Kidney (tissue), 14 donors: ENCODE measurements around the gene OR6Q1. TPM values are rescaled to one million over a fixed set of nuclear protein-coding genes. Genes with fewer than 3 reads are reported as not detected.

Source experiments
- DNase-seq, 5 donors: peaks; one replicate each; pipeline ENCODE4 v3.0.0-alpha.2; 2013 to 2020
- FAIRE-seq: peaks from 2 replicates; lab custom pipeline; 2012; peaks lifted over from hg19 to GRCh38; lab: Jason Lieb, UNC
- H3K27ac ChIP-seq, 2 donors: one replicate each; pipeline ENCODE4 v1.7.0; 2013; ENCODE audit warnings: low read depth in 2 of 2, low read length in 2 of 2, inconsistent platforms in 1 of 2
- H3K27me3 ChIP-seq: one replicate; pipeline ENCODE4 v1.7.1; 2013; ENCODE audit warnings: low read length, inconsistent platforms; ENCODE audit not compliant: control insufficient read depth, insufficient read depth
- H3K36me3 ChIP-seq, 3 donors: one replicate each; pipeline versions ENCODE4 v1.7.0 to v1.7.1; 2013; ENCODE audit warnings: low read length in 3 of 3, control low read depth in 1 of 3, inconsistent platforms in 1 of 3; ENCODE audit not compliant: insufficient read depth in 3 of 3, control insufficient read depth in 2 of 3
- H3K4me1 ChIP-seq, 3 donors: one replicate each; pipeline versions ENCODE4 v1.7.0 to v1.7.1; 2013; ENCODE audit warnings: low read length in 3 of 3, inconsistent platforms in 1 of 3, low read depth in 1 of 3; ENCODE audit not compliant: control insufficient read depth in 2 of 3, insufficient read depth in 2 of 3
- H3K4me3 ChIP-seq, 3 donors: one replicate each; pipeline versions ENCODE4 v1.7.0 to v1.8.1; 2013; ENCODE audit warnings: low read length in 3 of 3, control low read depth in 1 of 3, inconsistent platforms in 1 of 3
- H3K9ac ChIP-seq, 3 donors: one replicate each; pipeline versions ENCODE4 v1.7.0 to v1.7.1; 2013; ENCODE audit warnings: low read length in 3 of 3, control low read depth in 1 of 3, inconsistent platforms in 1 of 3
- H3K9me3 ChIP-seq, 3 donors: one replicate each; pipeline versions ENCODE4 v1.7.0 to v1.7.1; 2013; ENCODE audit warnings: low read length in 3 of 3, control low read depth in 1 of 3, inconsistent platforms in 1 of 3; ENCODE audit not compliant: control insufficient read depth in 2 of 3, insufficient read depth in 1 of 3
- CTCF ChIP-seq: IDR thresholded peaks from 3 replicates; pipeline ENCODE4 v1.5.1; 2012; ENCODE audit warnings: mild to moderate bottlenecking, moderate library complexity, borderline replicate concordance; ENCODE audit not compliant: insufficient read depth; ENCODE audit errors: extremely low read depth
- intact Hi-C: fragments of 100-400 bp; cut with DNase I; formaldehyde crosslinking; loops from one replicate; pipeline ENCODE4 v1.11.1; 2022
- polyA plus RNA-seq: library from polyadenylated mRNA; stranded (reverse); fragments of 350-450 nt; fragmentation: Illumina TruSeq; extraction: RNeasy Lipid Tissue Mini Kit (QIAGEN cat#74804); gene quantifications from one replicate; pipeline ENCODE4 v1.2.3, GENCODE V29; 2014; ENCODE audit warnings: low read depth, low replicate concordance; ENCODE audit not compliant: insufficient read depth
- total RNA-seq: library from RNA; stranded (reverse); fragmentation: NEBNext Ultra II Directional; extraction: Animal tissue kit (Norgen Biotek cat#: 25700); gene quantifications from one replicate; pipeline ENCODE4 v1.2.1, GENCODE V29; 2021
- donor health status: control.
- donor health status: control.
- donor health status: control.
- donor health status: control.
- donor health status: control.
- donor health status: DM: yes; HTN: yes; CAD: no.
- donor health status: Normal renal cell carcinoma (clear cell type).

Gene OR6Q1
- total and polyA plus RNA-seq, 2 donors from 2014 or later, result not detected

- H3K27ac ChIP-seq, result peak overlapping the region; percentile 22 to 56
- DNase-seq (peak in 3 of 5 donors; percentile 2 to 77 (median 22)), FAIRE-seq (no peak)
- H3K27me3 ChIP-seq, result no peaks in the 10 kb centered on the region
- H3K4me1 ChIP-seq, result peaks cover 0 to 16% (median 6%) of the 10 kb centered on the region in 3 donors
- no peak for TF ChIP-seq CTCF
- intact Hi-C loops, result no loop called here
- H3K9ac ChIP-seq, result no peak overlapping the region
- no peaks in the 10 kb centered on the region for H3K9me3 ChIP-seq
- H3K36me3 ChIP-seq, result no peaks in the 10 kb centered on the region
- H3K4me3 ChIP-seq, result no peak overlapping the region
These were observed 27.7 kb downstream of the OR6Q1 start for GRCh38 chr11:58058276-58059006.

- peak overlapping the region in 1 of 2 donors; percentile 56 for H3K27ac ChIP-seq
- no peak overlapping the region for H3K9ac ChIP-seq
- no peak for FAIRE-seq
These were observed 28.2 kb downstream of the OR6Q1 start for GRCh38 chr11:58059007-58059350.

GRCh38 chr11:58060535-58060934 lies 29.8 kb downstream of the OR6Q1 start:
- Histone ChIP-seq H3K4me3 (no peak overlapping the region), H3K36me3 (no peaks in the 10 kb centered on the region), H3K9me3 (no peaks in the 10 kb centered on the region), H3K9ac (no peak overlapping the region), H3K27me3 (no peaks in the 10 kb centered on the region), H3K27ac (peak overlapping the region; percentile 73 to 81), H3K4me1 (peaks cover 0 to 16% (median 6%) of the 10 kb centered on the region in 3 donors)
- intact Hi-C loops, result no loop called here
- DNase-seq, result peak in 1 of 5 donors; percentile 3
- TF ChIP-seq CTCF, result no peak
- FAIRE-seq, result no peak

More at GRCh38 chr11:58059007-58059350, 28.2 kb downstream of the OR6Q1 start:
- DNase-seq, result peak in 2 of 5 donors; percentile 27 to 47
- no peaks in the 10 kb centered on the region for H3K9me3 ChIP-seq
- intact Hi-C loops, result no loop called here
- no peak overlapping the region for H3K4me3 ChIP-seq
- H3K4me1 ChIP-seq, result peaks cover 0 to 16% (median 6%) of the 10 kb centered on the region in 3 donors
- no peaks in the 10 kb centered on the region for H3K36me3 ChIP-seq
- TF ChIP-seq CTCF, result no peak
- H3K27me3 ChIP-seq, result no peaks in the 10 kb centered on the region
